Hematopoietic multipotent progenitor cell treated with erythropoietin and hydrocortisone succinate and interleukin-3 and kit ligand, for 8 days (in vitro differentiated cells): ENCODE measurements around the gene SERPINB6.
"Not testable (repeated sequence)": the region's sequence is repeated elsewhere in the genome, so short reads cannot be mapped to it uniquely, and the experiment has no call there.

Source experiments
- DNase-seq: peaks from one replicate; pipeline ENCODE4 v3.0.0-alpha.2; 2015

Gene SERPINB6

GRCh38 chr6:2932911-2933310, 38.5 kb downstream of the SERPINB6 start:
- not testable (repeated sequence) for DNase-seq

GRCh38 chr6:2931970-2932748, 39.2 kb downstream of the SERPINB6 start:
- DNase-seq: peak; percentile 86

DNA sequence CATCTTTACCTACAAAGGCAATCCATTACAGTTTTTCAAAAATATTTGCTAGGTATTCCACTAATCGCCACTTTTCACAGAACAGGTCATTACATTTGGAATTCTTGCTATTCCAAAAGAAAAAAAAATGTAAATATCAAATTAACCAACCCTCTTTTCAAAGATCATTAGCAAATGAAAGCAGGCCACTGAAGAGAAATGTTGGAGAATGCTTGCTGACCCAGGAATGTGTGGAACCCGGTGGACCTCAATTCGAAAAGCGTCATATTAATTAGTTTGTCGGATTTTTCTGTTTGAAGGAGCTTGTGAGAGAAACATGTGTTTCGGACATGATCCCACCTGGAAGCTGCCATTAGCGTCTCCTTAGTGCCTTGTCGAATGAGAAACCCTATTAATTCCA, 40.3 kb downstream of the SERPINB6 start:
- no peak for DNase-seq

- not testable (repeated sequence) for DNase-seq
These were observed 43.4 kb downstream of the SERPINB6 start for GRCh38 chr6:2927931-2928330.

DNA sequence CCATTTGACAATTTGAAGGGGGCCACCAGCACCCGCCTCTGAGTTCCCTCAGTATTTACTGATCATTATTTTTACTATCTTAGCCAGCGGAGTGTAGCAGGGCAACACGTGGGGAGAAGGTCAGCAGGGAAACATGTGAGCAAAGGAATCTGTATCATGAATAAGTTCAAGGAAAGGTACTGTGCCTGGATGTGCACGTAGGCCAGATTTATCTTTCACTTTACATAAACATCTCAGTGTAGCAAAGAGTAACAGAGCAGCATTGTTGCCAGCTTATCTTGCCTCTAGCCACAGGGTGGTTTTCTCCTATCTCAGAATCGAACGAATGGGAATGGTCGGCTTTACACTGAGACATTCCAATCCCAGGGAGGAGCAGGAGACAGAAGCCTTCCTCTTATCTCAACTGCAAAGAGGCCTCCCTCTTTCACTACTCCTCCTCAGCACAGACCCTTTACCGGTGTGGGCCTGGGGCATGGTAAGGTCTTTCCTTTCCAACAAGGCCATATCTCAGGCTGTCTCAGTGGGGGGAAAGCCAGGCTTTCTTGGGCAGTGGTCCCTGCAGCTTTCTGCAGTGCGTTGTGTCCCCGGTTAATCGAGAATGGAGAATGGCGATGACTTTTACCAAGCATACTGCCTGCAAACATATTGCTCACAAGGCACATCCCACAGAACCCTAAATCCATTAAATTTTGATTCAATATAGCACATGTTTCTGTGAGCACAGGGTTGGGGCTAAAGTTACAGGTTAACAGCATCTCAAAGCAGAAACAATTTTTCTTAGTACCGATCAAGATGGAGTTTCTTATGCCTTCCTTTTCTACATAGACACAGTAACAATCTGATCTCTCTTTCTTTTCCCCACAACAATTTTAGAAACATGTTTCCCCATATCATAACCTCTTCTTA, 45.3 kb downstream of the SERPINB6 start:
- DNase-seq: peak; percentile 18

- DNase-seq: no peak
These were observed 49.7 kb downstream of the SERPINB6 start for GRCh38 chr6:2921520-2922115.

DNA sequence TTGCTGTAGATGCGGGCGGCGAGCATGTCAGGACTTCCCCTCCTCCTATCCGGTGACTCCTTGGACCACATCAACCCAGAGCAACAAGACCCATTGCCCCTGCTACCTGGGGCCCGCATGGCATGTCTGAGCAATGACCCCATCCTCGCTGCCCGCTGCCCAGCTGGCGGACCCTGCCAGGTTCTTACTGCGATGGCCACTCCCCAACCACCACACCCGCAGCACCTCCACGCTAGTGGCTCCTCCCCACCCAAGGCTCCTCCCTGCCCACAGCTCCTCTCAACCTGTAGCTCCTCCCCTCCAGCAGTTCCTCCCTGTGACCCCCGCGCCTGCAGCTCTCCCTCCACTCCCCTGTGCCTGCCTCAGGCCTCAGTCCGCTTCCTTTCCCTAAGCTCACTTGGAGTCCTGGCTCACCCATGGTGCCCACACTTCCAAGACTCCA, 50.7 kb downstream of the SERPINB6 start:
- no peak for DNase-seq

DNA sequence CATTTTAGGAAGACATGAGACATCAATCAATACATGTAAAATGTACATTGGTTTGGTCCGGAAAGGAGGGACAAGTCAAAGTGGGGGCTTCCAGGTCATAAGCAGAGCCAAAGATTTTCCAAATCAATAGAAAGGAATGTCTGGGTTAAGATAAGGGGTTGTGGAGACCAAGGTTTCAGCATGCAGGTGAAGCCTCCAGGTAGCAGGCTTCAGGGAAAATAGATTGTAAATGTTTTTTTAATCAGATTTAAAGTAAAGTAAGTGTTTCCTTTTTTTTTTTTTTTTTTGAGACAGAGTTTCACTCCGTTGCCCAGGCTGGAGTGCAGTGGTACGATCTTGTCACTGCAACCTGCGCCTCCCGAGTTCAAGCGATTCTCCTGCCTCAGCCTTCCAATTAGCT, 51.5 kb downstream of the SERPINB6 start:
- no peak for DNase-seq

- DNase-seq: no peak
These were observed 52.0 kb downstream of the SERPINB6 start for GRCh38 chr6:2919401-2919800.

DNA sequence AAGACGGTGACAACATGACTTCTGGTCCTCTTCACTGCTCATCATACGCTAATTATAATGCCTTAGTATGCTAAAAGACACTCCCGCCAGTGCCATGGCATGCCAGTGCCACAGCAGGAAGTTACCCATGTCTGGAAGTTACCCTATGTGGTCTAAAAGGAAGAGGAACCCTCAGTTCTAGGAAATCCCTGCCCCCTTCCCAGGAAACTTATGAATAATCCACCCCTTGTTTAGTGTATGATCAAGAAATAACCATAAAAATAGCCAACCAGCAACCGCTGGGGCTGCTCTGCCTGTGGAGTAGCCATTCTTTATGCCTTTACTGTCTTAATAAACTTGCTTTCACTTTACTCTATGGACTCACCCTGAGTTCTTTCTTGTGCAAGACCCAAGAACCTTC, 52.4 kb downstream of the SERPINB6 start:
- DNase-seq: peak; percentile 61

- DNase-seq: no peak
These were observed 53.4 kb downstream of the SERPINB6 start for GRCh38 chr6:2917801-2918445.

DNA sequence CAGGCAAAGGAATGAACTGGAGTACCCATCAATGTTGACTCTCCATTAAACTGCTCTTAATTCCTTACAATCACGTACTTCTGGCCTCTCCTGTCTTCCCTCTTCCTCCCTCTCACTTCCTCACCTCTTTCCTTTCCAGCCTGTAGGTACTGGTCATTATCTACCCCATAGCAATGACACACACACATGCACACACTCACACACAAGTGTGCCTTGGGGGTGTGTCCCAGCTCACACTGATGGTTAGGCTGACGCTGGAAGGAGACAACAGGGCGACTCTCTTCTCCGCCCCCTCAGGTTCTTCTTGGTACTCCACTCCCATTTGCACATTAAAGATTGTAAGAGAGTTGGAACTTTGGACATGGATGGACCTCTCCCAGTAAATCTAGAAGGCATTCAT, 54.3 kb downstream of the SERPINB6 start:
- DNase-seq: no peak

GRCh38 chr6:2916158-2916925, 55.0 kb downstream of the SERPINB6 start:
- no peak for DNase-seq

DNA sequence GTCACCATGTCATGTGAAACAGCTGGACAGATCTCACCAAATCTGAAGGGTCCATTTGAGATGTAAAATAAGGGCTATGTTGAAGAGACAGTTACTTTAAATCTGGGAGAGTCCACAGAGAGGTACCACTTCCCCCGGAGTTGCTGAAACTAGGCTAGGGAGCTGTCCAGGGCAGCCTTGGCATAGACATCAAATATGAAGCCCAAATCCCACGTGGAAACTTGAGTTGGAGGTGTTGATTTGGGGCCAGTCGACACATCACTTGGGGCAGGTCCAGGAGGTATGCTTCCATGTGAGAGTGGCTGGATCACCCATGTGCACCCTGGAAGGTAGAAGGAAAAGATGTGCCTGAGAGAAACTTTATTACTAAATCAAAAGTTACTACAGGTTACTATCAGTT, 56.2 kb downstream of the SERPINB6 start:
- no peak for DNase-seq

DNA sequence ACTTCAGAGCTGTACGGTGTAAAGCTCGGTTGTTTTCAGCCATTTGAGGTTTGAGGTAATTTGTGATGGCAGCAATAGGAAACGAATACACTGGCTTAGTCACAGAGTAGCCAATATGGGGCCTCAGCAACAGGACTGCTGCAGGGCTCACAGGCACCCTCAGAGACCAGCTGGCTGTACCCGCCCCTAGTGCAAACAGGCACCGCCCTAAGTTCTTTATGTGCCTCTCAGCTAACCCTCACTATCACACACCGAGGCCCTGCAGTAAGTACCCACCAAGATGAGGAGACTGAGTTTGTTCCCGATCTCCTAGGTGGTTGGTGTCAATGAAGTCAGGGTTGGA, 57.1 kb downstream of the SERPINB6 start:
- no peak for DNase-seq

GRCh38 chr6:2913621-2914317, 57.6 kb downstream of the SERPINB6 start:
- no peak for DNase-seq

DNA sequence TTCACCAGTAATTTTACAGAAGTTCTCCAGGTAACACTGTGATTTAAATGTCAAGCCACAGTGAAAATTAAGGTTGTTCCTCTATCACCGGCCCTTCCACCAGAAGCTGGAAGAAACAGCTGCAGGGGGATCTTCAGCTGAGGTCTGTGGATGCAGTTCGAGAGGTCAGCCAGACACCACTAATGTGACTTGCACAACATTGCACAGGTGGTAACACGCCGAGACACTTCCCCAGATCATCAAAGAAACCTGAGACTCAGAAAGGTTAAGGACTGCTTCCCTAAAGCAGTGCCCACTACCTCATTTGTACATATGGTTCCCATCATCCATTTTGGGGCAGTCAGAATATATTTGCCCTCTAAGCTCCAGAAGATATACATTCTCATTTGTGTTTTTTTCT, 60.2 kb downstream of the SERPINB6 start:
- no peak for DNase-seq

GRCh38 chr6:2909718-2910117, 61.6 kb downstream of the SERPINB6 start:
- DNase-seq: no peak

GRCh38 chr6:2909051-2909606, 62.2 kb downstream of the SERPINB6 start:
- not testable (repeated sequence) for DNase-seq

DNA sequence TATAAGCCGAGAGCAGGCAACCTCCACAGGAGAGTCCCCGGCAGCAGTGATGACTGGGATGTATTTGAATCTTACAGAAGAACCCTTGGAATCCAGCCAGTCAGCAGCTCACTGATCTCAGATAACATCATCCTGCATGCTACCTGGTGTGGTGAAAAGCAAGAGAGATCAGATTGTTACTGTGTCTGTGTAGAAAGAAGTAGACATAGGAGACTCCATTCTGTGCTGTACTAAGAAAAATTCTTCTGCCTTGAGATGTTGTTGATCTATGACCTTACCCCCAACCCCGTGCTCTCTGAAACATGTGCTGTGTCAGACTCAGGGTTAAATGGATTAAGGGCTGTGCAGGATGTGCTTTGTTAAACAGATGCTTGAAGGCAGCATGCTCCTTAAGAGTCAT, 62.9 kb downstream of the SERPINB6 start:
- not testable (repeated sequence) for DNase-seq
